HG02588 (cell line): ENCODE data around the gene GUCA1A.

Source experiments
- ATAC-seq: cut with Tn5 transposase; IDR thresholded peaks from one replicate; pipeline ENCODE4 v1.9.1; 2021; ENCODE audit warnings: mild to moderate bottlenecking, moderate library complexity; ENCODE audit not compliant: unreplicated experiment

The GUCA1A gene

DNA sequence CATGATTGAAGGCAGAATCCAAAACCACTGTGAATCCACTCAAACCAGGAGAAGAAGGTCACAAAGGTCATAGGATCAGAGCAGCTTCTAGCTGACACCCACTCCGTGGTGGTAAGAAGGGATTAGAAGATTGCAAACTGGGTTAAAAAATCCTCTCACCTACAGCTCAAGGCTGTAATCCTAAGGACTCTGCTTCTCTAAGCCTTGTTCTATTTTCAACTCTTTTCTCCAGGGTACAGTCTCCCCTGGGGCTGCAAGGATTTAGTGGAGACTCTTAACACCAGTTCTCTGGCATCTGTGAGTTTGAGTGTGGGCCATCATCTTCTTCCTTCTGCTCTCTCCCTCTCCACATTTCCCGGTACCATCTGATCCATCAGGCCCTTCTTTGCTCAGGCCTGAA is at the start of gene GUCA1A:
Gene GUCA1A, plus strand, starts transcription at position 264 of the 400 bp plus-strand sequence. CDS start 250 bp downstream, outside the sequence.
- ATAC-seq = no peak

- no peak for ATAC-seq
These were observed 49.6 kb upstream of the GUCA1A start for GRCh38 chr6:42123379-42124103.

DNA sequence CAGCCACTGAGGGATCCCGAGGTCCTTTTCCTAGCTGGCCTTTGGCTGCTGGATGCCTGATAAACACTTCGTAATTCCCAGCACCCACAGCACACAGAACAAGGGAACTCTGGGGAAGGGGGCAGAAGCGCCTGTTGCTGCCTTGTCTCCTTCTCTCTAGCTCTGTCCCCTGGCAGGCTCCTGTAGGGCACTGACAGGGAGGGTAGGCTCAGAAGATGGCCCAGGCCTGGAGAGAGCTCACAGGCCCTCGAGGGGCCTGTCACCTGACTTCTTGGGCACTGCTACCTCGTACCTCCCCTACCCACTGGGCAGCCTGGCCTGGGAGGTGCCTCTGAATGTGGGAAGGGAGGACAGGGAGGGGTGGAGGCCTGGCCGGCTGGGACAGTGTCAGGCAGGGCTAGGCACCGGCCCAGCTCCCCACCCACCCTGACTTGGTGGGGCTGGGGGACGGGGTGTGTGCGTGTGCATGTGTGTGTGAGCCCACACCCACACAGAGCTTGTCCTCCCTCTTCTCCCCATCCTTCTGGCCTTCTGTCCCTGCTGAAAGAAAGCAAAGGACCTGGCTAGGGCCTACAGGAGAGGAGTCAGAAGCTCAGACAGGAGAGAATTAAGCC is 48.8 kb upstream of the GUCA1A start:
- no peak for ATAC-seq

DNA sequence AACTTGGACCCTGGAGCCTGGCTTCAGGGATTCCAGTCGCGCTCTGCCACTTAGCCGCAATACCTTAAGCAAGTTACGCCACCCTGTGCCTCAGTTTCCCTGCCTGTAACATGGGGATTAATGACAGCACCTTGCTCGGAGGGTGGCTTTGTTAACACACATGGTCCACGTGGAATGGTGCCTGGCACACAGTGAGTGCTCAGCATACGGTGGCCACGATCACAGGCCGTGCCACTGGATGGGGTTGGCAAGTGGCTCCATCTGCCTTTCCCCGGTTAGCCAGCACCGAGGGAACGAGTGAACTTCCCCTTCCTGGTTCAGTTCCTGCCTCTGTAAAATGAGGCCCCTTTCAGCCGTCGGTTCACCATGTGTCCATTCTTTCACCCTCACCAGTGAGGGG is 47.9 kb upstream of the GUCA1A start:
- ATAC-seq = no peak

GRCh38 chr6:42125663-42126062 is 47.5 kb upstream of the GUCA1A start:
- no peak for ATAC-seq

DNA sequence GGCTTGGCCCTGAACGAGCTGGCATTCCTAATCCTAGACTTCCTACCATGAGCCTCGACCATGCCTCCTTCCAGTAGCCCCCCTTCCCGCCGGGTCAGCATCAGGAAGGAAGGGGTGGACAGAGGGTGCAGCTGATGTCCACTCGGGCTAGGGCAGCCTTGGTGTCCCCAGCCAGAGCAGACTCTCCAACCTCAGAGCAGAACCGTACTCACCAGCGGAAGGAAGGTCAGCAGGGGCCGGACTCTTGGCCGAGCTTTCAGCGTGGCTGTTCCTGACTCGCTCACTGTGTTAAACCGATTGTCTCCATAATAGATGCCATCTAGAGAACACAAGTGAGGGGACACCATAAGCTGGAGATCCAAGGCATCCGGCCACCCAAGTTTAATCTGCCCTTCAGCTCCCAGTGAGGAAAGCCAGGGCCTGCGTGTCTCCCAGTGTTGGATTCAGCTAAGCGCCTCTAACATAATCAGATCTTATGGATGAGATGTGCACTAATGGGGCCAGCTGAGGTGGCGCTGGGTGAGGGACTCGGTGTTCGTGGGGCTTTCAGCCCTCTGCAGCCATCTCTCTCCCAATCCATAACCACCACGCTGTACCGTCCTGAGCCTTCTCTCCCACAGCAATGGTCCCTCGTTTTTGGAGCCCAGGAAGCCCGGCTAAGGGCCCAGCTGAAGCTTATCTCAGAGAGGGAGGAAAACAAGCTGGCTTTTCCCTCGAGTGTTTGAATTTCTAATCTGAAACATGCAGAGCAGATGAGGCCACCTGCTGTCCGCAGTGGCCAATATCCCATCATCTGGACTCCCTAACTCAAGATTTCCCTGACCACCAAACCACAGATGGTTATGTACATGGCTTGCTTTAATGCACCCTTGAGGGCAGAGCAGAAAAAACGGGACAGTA is 44.5 kb upstream of the GUCA1A start:
- ATAC-seq = no peak

GRCh38 chr6:42129360-42129676 is 43.8 kb upstream of the GUCA1A start:
- ATAC-seq = no peak

DNA sequence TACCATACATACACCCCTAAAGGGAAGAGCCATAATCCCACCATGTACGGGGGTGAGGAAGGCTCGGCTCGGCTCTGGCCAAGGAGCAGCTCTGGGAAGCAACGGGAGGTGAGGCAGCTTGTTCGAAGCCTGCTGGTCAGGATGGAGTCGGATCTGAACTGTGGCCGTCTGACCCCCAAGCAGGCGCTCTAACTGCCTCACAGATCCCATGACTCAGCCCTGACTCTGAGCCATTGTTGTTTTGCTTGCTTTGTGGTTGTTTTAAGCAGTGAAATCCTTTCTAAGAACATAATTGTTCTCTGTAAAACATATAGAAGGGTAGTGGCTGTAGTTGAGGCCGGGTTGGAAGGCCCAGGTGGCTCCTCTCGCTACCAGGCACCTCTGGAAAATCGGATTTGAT is 41.6 kb upstream of the GUCA1A start:
- no peak for ATAC-seq

GRCh38 chr6:42133926-42134325 is 39.2 kb upstream of the GUCA1A start:
- no peak for ATAC-seq

DNA sequence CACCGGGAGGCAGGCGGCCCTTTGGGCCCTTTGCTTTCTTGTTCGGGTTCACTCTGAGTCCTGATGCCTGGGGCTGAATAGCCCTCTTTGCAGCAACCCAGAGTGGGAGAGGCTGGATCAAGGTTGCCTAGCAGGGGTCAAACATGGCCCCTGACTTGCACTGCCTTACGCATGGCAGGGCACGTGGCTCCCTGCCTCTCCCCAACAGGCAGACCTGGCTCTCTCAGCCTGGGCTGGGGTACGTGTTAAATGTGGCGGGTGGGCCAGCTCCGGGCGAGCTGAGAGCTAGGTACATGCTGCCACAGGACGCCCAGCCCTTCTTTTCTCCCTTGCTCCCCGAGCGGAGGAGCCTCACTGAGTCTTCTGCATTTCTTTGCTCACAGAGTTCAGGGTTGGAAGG is 38.0 kb upstream of the GUCA1A start:
- no peak for ATAC-seq

GRCh38 chr6:42135722-42136121 is 37.4 kb upstream of the GUCA1A start:
- no peak for ATAC-seq

GRCh38 chr6:42136508-42137193 is 36.5 kb upstream of the GUCA1A start:
- ATAC-seq = no peak

DNA sequence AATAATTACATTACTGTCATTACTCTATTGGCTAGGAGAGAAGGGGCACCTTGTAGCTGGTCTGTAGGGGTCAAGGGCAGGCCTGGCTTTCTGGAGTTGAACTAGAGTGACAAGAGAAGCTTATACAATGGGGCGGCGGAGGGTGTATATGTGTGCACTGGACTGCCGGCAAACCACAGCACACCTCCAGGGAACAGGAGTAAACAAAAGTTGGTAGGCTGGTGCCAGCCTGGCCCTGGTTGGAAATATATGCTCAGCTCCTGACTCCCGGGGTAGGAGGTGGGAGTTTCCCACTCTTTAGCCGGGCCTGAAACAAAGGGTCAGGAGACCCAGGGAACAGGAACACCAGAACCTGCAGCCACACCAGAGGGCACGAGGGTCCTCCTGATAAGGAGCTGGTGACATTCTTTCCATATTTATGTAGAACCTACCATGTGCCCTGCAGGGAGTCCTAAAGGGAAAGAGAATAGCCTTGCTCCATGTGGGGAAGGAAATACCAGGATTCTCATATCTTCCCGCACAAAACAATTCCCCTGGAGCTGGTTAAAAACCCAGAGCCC is 35.9 kb upstream of the GUCA1A start:
- ATAC-seq = no peak

DNA sequence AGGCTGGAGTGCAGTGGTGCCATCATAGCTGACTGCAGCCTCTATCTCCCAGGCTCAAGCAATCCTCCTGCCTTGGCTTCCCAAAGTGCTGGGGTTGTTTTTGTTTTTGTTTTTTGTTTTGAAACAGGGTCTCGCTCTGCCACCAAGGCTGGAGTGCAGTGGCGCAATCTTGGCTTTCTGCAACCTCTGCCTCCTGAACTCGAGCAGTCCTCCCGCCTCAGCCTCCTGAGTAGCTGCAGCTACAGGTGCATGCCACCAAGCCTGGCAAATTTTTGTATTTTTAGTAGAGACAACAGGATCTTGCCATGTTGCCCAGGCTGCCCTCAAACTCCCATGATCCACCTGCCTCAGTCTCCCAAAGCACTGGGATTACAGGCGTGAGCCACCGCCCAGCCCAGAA is 35.0 kb upstream of the GUCA1A start:
- ATAC-seq = no peak

DNA sequence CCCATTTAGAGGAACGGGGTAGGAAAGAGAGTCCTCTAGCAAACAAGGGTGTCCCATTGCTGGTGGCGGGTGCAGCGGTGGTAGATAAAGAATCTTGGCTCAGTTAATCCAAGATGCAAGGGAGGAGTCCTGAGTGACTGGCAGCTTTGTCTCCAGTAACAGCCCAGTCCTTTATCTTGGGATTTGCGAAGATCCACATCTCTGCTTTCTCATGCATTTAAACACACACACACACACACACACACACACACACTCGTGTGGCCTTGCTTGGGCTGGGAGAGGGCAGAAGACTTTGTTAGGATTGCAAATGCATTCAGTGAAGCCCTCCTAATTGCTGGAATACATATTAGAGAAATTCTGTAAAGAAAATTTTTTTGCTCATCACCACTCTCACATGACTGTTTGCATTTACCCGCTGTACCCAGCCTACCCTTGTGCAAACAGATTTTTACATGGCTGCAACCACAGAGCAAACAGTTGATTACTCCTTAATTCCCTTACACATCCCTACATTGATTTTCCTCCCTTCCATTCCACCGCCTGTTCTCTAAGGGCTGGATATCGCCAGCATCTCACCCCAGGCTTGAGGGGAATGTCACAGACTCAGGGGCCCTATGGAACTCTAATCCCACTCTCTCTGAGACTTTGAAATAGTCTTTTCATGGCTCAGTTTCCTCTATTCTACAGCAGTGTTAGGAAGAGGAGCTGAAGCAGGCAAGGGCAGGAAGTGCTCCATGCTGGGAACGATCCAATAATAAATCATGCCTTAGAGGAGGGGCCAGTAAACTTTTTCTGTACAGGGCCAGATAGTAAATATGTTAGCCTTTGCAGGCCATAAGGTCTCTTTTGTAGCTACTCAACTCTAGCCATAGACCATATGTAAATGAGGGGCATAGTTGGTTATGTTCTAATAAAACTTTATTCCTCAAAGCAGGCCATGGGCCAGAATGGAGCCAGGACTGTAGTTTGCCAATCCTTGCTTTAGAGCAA is 34.2 kb upstream of the GUCA1A start:
- ATAC-seq = no peak

DNA sequence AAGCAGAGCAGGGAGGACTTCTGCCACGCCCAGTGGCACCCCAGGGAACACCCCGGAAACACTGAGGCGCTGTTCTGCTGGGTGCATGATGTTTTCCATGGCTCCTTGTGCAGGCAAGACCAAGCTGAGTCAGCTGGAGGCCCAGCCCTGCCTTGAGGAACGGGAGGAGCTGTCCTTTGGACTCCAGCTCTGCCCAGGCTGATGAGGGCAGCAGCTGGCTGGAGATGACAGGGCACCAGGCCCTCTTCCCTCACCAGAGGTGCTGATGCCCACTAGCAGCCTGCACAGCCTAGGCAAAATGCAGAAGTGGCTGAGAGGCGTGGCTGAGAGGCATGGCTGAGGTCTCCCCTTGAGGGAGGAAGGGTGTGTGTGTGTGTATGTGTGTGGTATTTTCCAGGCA is 33.1 kb upstream of the GUCA1A start:
- no peak for ATAC-seq

DNA sequence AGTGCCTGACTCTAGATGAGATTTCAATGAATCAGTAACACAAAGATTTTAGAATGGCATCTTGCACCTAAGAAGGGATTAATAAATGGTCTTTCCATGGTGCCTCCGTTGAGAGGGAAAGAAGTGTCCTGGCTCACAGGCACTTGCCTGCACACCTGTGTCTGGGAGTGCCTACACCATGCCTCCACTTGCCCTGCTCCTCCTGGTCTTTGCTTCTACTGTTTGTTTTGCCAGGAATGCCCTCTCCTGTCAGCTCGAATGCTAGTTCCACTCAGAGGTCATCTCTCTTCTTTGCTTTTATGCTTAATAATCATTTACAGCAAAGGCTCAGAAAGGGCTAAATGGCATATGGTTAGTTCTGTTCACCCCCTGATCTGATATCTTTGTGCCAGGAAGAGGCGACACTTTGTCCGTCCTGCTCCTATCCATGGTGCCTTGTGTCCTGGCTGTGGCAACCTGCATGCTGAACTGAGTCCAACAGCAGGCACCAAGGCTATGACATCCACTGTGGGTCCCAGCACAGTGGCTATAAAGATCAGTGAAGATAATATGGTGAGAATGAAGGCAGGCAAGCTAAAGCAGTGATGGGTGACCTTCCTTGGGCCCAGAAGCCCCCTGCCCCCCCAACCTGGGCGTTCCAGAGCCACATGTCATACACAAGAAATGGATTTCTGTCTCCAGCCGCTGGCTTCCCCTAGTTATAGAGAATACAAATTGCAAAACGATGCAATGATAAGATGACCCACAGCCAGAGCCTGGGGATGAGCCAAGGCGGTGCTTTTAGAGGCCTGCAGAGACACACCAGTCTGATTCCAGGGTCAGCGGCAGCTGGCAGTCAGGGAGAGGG is 32.2 kb upstream of the GUCA1A start:
- no peak for ATAC-seq

DNA sequence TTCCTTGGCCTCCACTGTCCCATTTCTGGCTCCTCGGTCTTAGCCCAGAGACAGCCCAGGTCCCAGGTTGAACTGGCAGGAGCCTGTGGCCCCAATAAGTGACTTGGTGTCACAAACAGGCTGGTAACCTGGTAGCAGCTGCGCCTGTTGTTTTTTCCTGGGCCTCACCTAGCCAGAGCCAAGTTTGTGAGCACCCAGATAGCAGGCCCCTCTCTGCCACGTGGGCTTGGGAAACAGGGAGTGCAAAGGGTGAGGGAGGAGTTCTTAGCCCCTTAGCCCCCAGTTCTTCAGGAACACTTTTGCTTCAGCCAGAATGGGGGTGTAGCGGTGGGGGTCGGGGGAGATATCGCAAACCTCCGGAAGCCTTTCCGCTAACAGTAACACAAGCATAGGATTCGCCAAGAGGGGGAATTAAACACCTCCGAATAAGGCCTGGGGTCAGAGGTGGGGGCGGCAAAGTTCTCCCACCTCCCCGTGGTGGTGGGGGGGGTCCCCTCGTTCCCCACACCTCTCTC is 31.5 kb upstream of the GUCA1A start:
- ATAC-seq = no peak
